Mesendoderm (in vitro differentiated cells): Measurements from ENCODE around the gene BTG1.

Experiments used
- DNase-seq: peaks from one replicate; pipeline ENCODE4 v3.0.0; 2013
- H2AK5ac ChIP-seq: 2 replicates; pipeline ENCODE4 v1.6.1; 2013; ENCODE audit warnings: low read length, inconsistent platforms
- H2BK120ac ChIP-seq: 2 replicates; pipeline ENCODE4 v1.6.1; 2013; ENCODE audit warnings: low read depth, mild to moderate bottlenecking, low read length, moderate library complexity, mixed read lengths
- H2BK15ac ChIP-seq: replicated peaks from 2 replicates; pipeline ENCODE4 v1.6.1; 2013; ENCODE audit warnings: low read depth, mild to moderate bottlenecking, moderate library complexity
- H2BK5ac ChIP-seq: 2 replicates; pipeline ENCODE4 v1.6.1; 2013; ENCODE audit warnings: low read length, inconsistent platforms
- H3K18ac ChIP-seq: 2 replicates; pipeline ENCODE4 v1.6.1; 2013; ENCODE audit warnings: mild to moderate bottlenecking, low read length, mixed read lengths
- H3K23ac ChIP-seq: one replicate; pipeline ENCODE4 v1.6.1; 2013; ENCODE audit warnings: low read length
- H3K27ac ChIP-seq: 2 replicates; pipeline ENCODE4 v1.5.1; 2013; ENCODE audit warnings: low read depth, mild to moderate bottlenecking, inconsistent platforms, low read length, moderate library complexity
- H3K27me3 ChIP-seq: 2 replicates; pipeline ENCODE4 v1.6.1; 2013; ENCODE audit warnings: low read length, control low read depth, mild to moderate bottlenecking, inconsistent platforms; ENCODE audit not compliant: insufficient read depth, poor library complexity
- H3K36me3 ChIP-seq: 2 replicates; pipeline ENCODE4 v1.6.1; 2013; ENCODE audit warnings: low read length, inconsistent platforms; ENCODE audit not compliant: control insufficient read depth, insufficient read depth
- H3K4ac ChIP-seq: one replicate; pipeline ENCODE4 v1.6.1; 2013; ENCODE audit warnings: low read depth, mild to moderate bottlenecking, low read length, moderate library complexity
- H3K4me1 ChIP-seq: 2 replicates; pipeline ENCODE4 v1.6.1; 2013; ENCODE audit warnings: low read depth, low read length, inconsistent platforms; ENCODE audit not compliant: control insufficient read depth
- H3K4me2 ChIP-seq: 2 replicates; pipeline ENCODE4 v1.6.1; 2013; ENCODE audit warnings: low read length
- H3K4me3 ChIP-seq: 2 replicates; pipeline ENCODE4 v1.5.1; 2013; ENCODE audit warnings: mild to moderate bottlenecking, low read length
- H3K56ac ChIP-seq: one replicate; pipeline ENCODE4 v1.6.1; 2013; ENCODE audit warnings: low read length
- H3K79me1 ChIP-seq: 2 replicates; pipeline ENCODE4 v1.6.1; 2013; ENCODE audit warnings: low read length, inconsistent platforms
- H3K79me2 ChIP-seq: 2 replicates; pipeline ENCODE4 v1.6.1; 2013; ENCODE audit warnings: mild to moderate bottlenecking, low read length; ENCODE audit not compliant: control insufficient read depth, insufficient read depth
- H3K9ac ChIP-seq: 2 replicates; pipeline ENCODE4 v1.6.1; 2013; ENCODE audit warnings: low read length, inconsistent platforms
- H4K5ac ChIP-seq: one replicate; pipeline ENCODE4 v1.6.1; 2013; ENCODE audit warnings: low read length
- H4K8ac ChIP-seq: one replicate; pipeline ENCODE4 v1.6.1; 2013; ENCODE audit warnings: low read depth, mild to moderate bottlenecking, control low read depth, low read length, moderate library complexity
- WGBS: extraction: QIAGEN DNeasy Blood & Tissue Kit; methylation state at CpG from one replicate; pipeline ENCODE4 v1.1.7; 2013; ENCODE audit warnings: low lambda C conversion rate, missing lambda C conversion rate; ENCODE audit not compliant: insufficient coverage; ENCODE audit errors: extremely low coverage; 5-methylcytosine and 5-hydroxymethylcytosine counted together

BTG1 gene

GRCh38 chr12:92110083-92110640, 35.5 kb downstream of the BTG1 start:
- no peak overlapping the region for H3K9ac ChIP-seq
- H2BK120ac ChIP-seq = no peak overlapping the region
- no peak overlapping the region for H4K8ac ChIP-seq
- H3K36me3 ChIP-seq = no peaks in the 10 kb centered on the region
- no peaks in the 10 kb centered on the region for H3K27me3 ChIP-seq
- no peak overlapping the region for H3K4me2 ChIP-seq
- H3K18ac ChIP-seq = no peak overlapping the region
- H3K27ac ChIP-seq = no peak overlapping the region
- no peak for DNase-seq
- no peak overlapping the region for H3K4ac ChIP-seq
- no CpG with 5 or more reads among the region's 1 CpG for WGBS
- H3K79me2 ChIP-seq = no peaks in the 10 kb centered on the region
- H3K56ac ChIP-seq = no peak overlapping the region
- no peak overlapping the region for H2BK5ac ChIP-seq
- H2BK15ac ChIP-seq = no peak overlapping the region
- H3K79me1 ChIP-seq = no peaks in the 10 kb centered on the region
- H4K5ac ChIP-seq = no peak overlapping the region
- no peak overlapping the region for H2AK5ac ChIP-seq
- H3K4me3 ChIP-seq = no peak overlapping the region
- peaks cover 10% of the 10 kb centered on the region for H3K4me1 ChIP-seq
- H3K23ac ChIP-seq = no peak overlapping the region

- Histone ChIP-seq H3K27ac (no peak overlapping the region), H3K79me1 (no peaks in the 10 kb centered on the region), H2BK120ac (no peak overlapping the region), H2BK15ac (no peak overlapping the region), H3K18ac (no peak overlapping the region), H2AK5ac (no peak overlapping the region), H2BK5ac (no peak overlapping the region), H3K9ac (no peak overlapping the region), H3K4me3 (no peak overlapping the region), H4K8ac (no peak overlapping the region), H4K5ac (no peak overlapping the region), H3K27me3 (no peaks in the 10 kb centered on the region), H3K4ac (no peak overlapping the region), H3K36me3 (no peaks in the 10 kb centered on the region), H3K56ac (no peak overlapping the region), H3K79me2 (no peaks in the 10 kb centered on the region), H3K4me1 (peaks cover 10% of the 10 kb centered on the region), H3K4me2 (no peak overlapping the region), H3K23ac (no peak overlapping the region)
- DNase-seq = no peak
- whole genome bisulfite sequencing = no CpG with 5 or more reads among the region's 4 CpGs
Observed at GRCh38 chr12:92109613-92110012, 36.0 kb downstream of the BTG1 start.

- Histone ChIP-seq H3K4ac (no peak overlapping the region), H3K4me1 (peaks cover 10% of the 10 kb centered on the region), H2AK5ac (no peak overlapping the region), H3K9ac (no peak overlapping the region), H3K27ac (no peak overlapping the region), H2BK5ac (no peak overlapping the region), H3K4me2 (no peak overlapping the region), H3K56ac (no peak overlapping the region), H3K27me3 (no peaks in the 10 kb centered on the region), H4K5ac (no peak overlapping the region), H4K8ac (no peak overlapping the region), H3K79me1 (no peaks in the 10 kb centered on the region), H3K79me2 (no peaks in the 10 kb centered on the region), H2BK120ac (no peak overlapping the region), H3K36me3 (no peaks in the 10 kb centered on the region), H3K18ac (no peak overlapping the region), H3K4me3 (no peak overlapping the region), H3K23ac (no peak overlapping the region), H2BK15ac (no peak overlapping the region)
- no CpG with 5 or more reads among the region's 3 CpGs for WGBS
- DNase-seq = peak; percentile 65
Observed at GRCh38 chr12:92108651-92109050, 37.0 kb downstream of the BTG1 start.

GRCh38 chr12:92107621-92108131, 38.0 kb downstream of the BTG1 start:
- H3K4ac ChIP-seq = no peak overlapping the region
- peak overlapping the region; percentile 24 for H3K9ac ChIP-seq
- no peaks in the 10 kb centered on the region for H3K79me2 ChIP-seq
- H3K4me2 ChIP-seq = no peak overlapping the region
- peak overlapping the region; percentile 58 for H3K56ac ChIP-seq
- H4K5ac ChIP-seq = no peak overlapping the region
- no peak overlapping the region for H3K4me3 ChIP-seq
- H3K18ac ChIP-seq = no peak overlapping the region
- no peak overlapping the region for H3K23ac ChIP-seq
- no peaks in the 10 kb centered on the region for H3K36me3 ChIP-seq
- WGBS = no CpG with 5 or more reads among the region's 7 CpGs
- peak overlapping the region; percentile 50 for H2BK5ac ChIP-seq
- H3K27me3 ChIP-seq = no peaks in the 10 kb centered on the region
- H2AK5ac ChIP-seq = no peak overlapping the region
- peaks cover 10% of the 10 kb centered on the region for H3K4me1 ChIP-seq
- H2BK120ac ChIP-seq = no peak overlapping the region
- DNase-seq = peak; percentile 42
- H3K79me1 ChIP-seq = no peaks in the 10 kb centered on the region
- H2BK15ac ChIP-seq = no peak overlapping the region
- H3K27ac ChIP-seq = peak overlapping the region; percentile 45
- H4K8ac ChIP-seq = no peak overlapping the region

- Histone ChIP-seq H3K27ac (peak overlapping the region; percentile 45), H3K4me1 (peaks cover 10% of the 10 kb centered on the region), H3K36me3 (no peaks in the 10 kb centered on the region), H4K5ac (no peak overlapping the region), H3K79me1 (no peaks in the 10 kb centered on the region), H4K8ac (no peak overlapping the region), H3K18ac (no peak overlapping the region), H2BK5ac (no peak overlapping the region), H3K4me3 (no peak overlapping the region), H3K4ac (peak overlapping the region; percentile 62), H3K27me3 (no peaks in the 10 kb centered on the region), H3K56ac (peak overlapping the region; percentile 56), H2AK5ac (no peak overlapping the region), H3K79me2 (no peaks in the 10 kb centered on the region), H2BK15ac (no peak overlapping the region), H3K4me2 (no peak overlapping the region), H3K23ac (no peak overlapping the region), H2BK120ac (no peak overlapping the region), H3K9ac (no peak overlapping the region)
- peak; percentile 25 for DNase-seq
- no CpG with 5 or more reads among the region's 4 CpGs for WGBS
Observed at GRCh38 chr12:92107094-92107493, 38.6 kb downstream of the BTG1 start.

- no peaks in the 10 kb centered on the region for H3K27me3 ChIP-seq
Observed at GRCh38 chr12:92105676-92106075, 40.0 kb downstream of the BTG1 start.

More at GRCh38 chr12:92105676-92106075, 40.0 kb downstream of the BTG1 start:
- H3K79me2 ChIP-seq = no peaks in the 10 kb centered on the region
- DNase-seq = no peak
- H2BK15ac ChIP-seq = no peak overlapping the region
- no peak overlapping the region for H3K4ac ChIP-seq
- H3K27ac ChIP-seq = no peak overlapping the region
- no peaks in the 10 kb centered on the region for H3K79me1 ChIP-seq
- no peak overlapping the region for H4K5ac ChIP-seq
- H3K36me3 ChIP-seq = no peaks in the 10 kb centered on the region
- no peak overlapping the region for H2BK5ac ChIP-seq
- no peak overlapping the region for H2BK120ac ChIP-seq
- H3K4me1 ChIP-seq = peaks cover 10% of the 10 kb centered on the region
- no peak overlapping the region for H3K18ac ChIP-seq
- no peak overlapping the region for H3K9ac ChIP-seq
- H2AK5ac ChIP-seq = no peak overlapping the region
- H3K56ac ChIP-seq = no peak overlapping the region
- no peak overlapping the region for H4K8ac ChIP-seq
- H3K4me2 ChIP-seq = no peak overlapping the region
- H3K4me3 ChIP-seq = no peak overlapping the region
- no peak overlapping the region for H3K23ac ChIP-seq
- WGBS = no CpG with 5 or more reads among the region's 5 CpGs
